ENCODE measurements around the gene LY6G6C. TPM values are rescaled to one million over a fixed set of nuclear protein-coding genes. Genes with fewer than 3 reads are reported as not detected.

Gene LY6G6C
- total and polyA plus RNA-seq, 2 of the 13 experiments (the other 11 are each of a cell fraction or from before 2014, with no cell fraction given): 0.15 TPM; not detected in 1

DNA sequence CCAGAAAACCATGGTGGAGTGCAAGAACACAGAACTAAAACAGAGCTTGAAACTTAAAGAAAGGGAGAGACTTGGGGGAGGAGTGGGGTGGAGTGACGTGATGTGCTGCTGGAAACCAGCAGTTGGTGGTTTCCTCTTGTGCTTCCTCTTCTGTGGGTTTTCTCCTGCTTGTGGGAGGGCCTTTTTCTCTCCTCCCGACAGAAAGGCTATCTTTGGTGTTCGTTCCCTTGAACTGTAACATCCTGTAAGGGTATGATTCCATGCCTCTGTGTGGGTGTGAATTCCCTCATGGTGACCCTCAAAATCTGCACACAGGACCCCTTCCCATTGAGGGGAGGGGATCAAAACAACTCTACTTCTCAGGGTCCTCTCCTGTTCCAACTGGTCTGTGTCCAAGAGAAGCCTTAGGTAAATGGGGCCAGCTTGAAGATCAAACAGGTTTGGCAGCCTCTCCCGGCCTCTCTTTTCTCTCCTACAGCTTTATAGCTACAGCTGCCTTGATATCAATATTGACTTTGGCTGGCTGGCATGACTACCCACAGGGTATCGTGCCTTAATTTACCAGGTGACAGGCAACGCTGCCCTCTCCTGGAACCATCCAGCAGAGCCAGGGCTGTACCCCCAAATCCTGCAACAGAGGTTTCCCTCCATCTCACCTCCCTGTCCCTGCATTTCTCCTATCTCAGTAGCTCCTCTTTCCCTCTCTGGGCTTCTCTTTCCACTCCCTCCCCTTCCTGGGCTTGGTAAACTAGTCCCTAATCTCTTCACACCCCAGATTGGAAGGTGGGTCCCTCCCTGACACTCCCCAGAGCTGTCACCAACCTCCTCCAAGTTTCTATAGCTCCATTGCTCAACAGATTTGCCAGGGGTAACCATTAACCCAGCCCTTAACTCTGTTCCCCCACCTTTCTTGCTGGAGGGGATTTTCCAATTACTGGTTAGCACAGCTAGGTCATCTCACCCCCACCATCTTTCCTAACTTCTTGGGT is 16.7 kb upstream of the LY6G6C start (continued):
- TF ChIP-seq, protein P1, sequence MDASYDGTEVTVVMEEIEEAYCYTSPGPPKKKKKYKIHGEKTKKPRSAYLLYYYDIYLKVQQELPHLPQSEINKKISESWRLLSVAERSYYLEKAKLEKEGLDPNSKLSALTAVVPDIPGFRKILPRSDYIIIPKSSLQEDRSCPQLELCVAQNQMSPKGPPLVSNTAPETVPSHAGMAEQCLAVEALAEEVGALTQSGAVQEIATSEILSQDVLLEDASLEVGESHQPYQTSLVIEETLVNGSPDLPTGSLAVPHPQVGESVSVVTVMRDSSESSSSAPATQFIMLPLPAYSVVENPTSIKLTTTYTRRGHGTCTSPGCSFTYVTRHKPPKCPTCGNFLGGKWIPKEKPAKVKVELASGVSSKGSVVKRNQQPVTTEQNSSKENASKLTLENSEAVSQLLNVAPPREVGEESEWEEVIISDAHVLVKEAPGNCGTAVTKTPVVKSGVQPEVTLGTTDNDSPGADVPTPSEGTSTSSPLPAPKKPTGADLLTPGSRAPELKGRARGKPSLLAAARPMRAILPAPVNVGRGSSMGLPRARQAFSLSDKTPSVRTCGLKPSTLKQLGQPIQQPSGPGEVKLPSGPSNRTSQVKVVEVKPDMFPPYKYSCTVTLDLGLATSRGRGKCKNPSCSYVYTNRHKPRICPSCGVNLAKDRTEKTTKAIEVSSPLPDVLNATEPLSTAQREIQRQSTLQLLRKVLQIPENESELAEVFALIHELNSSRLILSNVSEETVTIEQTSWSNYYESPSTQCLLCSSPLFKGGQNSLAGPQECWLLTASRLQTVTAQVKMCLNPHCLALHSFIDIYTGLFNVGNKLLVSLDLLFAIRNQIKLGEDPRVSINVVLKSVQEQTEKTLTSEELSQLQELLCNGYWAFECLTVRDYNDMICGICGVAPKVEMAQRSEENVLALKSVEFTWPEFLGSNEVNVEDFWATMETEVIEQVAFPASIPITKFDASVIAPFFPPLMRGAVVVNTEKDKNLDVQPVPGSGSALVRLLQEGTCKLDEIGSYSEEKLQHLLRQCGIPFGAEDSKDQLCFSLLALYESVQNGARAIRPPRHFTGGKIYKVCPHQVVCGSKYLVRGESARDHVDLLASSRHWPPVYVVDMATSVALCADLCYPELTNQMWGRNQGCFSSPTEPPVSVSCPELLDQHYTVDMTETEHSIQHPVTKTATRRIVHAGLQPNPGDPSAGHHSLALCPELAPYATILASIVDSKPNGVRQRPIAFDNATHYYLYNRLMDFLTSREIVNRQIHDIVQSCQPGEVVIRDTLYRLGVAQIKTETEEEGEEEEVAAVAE (CRISPR knock-in tag; IDR thresholded peaks at IDR 0.05; ENCODE audit: borderline replicate concordance): 0 out of 2 replicates have a peak, but pooled peaks have one; percentile 63
- TF ChIP-seq, protein P2, sequence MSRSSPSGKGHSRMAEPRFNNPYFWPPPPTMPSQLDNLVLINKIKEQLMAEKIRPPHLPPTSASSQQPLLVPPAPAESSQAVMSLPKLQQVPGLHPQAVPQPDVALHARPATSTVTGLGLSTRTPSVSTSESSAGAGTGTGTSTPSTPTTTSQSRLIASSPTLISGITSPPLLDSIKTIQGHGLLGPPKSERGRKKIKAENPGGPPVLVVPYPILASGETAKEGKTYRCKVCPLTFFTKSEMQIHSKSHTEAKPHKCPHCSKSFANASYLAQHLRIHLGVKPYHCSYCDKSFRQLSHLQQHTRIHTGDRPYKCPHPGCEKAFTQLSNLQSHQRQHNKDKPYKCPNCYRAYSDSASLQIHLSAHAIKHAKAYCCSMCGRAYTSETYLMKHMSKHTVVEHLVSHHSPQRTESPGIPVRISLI (CRISPR knock-in tag; IDR thresholded peaks at IDR 0.05; ENCODE audit: borderline replicate concordance): peak; percentile 81; the same call in 1 of the 2 replicates
- TF ChIP-seq, protein P3, sequence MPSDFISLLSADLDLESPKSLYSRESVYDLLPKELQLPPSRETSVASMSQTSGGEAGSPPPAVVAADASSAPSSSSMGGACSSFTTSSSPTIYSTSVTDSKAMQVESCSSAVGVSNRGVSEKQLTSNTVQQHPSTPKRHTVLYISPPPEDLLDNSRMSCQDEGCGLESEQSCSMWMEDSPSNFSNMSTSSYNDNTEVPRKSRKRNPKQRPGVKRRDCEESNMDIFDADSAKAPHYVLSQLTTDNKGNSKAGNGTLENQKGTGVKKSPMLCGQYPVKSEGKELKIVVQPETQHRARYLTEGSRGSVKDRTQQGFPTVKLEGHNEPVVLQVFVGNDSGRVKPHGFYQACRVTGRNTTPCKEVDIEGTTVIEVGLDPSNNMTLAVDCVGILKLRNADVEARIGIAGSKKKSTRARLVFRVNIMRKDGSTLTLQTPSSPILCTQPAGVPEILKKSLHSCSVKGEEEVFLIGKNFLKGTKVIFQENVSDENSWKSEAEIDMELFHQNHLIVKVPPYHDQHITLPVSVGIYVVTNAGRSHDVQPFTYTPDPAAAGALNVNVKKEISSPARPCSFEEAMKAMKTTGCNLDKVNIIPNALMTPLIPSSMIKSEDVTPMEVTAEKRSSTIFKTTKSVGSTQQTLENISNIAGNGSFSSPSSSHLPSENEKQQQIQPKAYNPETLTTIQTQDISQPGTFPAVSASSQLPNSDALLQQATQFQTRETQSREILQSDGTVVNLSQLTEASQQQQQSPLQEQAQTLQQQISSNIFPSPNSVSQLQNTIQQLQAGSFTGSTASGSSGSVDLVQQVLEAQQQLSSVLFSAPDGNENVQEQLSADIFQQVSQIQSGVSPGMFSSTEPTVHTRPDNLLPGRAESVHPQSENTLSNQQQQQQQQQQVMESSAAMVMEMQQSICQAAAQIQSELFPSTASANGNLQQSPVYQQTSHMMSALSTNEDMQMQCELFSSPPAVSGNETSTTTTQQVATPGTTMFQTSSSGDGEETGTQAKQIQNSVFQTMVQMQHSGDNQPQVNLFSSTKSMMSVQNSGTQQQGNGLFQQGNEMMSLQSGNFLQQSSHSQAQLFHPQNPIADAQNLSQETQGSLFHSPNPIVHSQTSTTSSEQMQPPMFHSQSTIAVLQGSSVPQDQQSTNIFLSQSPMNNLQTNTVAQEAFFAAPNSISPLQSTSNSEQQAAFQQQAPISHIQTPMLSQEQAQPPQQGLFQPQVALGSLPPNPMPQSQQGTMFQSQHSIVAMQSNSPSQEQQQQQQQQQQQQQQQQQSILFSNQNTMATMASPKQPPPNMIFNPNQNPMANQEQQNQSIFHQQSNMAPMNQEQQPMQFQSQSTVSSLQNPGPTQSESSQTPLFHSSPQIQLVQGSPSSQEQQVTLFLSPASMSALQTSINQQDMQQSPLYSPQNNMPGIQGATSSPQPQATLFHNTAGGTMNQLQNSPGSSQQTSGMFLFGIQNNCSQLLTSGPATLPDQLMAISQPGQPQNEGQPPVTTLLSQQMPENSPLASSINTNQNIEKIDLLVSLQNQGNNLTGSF (CRISPR knock-in tag; IDR thresholded peaks at IDR 0.05): no peak
- TF ChIP-seq ZKSCAN5 (CRISPR knock-in tag; IDR thresholded peaks at IDR 0.05) (no peak), ZNF253 (CRISPR knock-in tag; IDR thresholded peaks at IDR 0.05; ENCODE audit: borderline replicate concordance) (no peak), SP5 (CRISPR knock-in tag; IDR thresholded peaks at IDR 0.05; ENCODE audit: borderline replicate concordance, low read depth) (peak; percentile 100), MAFK (conservative IDR thresholded peaks at IDR 0.05 in 1 of 2, IDR thresholded peaks at IDR 0.05 in 1 of 2; ENCODE audit: low read length in 2 of 2) (no peak), GPN1 (CRISPR knock-in tag; IDR thresholded peaks at IDR 0.05; ENCODE audit: borderline replicate concordance) (no peak), ZNF839 (CRISPR knock-in tag; IDR thresholded peaks at IDR 0.05; ENCODE audit: borderline replicate concordance) (no peak), ZNF205 (CRISPR knock-in tag; IDR thresholded peaks at IDR 0.05) (0 out of 2 replicates have a peak, but pooled peaks have one; percentile 73), GLI4 (CRISPR knock-in tag; IDR thresholded peaks at IDR 0.05; ENCODE audit: borderline replicate concordance) (0 out of 2 replicates have a peak, but pooled peaks have one; percentile 42), PRMT3 (CRISPR knock-in tag; IDR thresholded peaks at IDR 0.05; ENCODE audit: borderline replicate concordance, low read depth) (no peak), GATAD1 (CRISPR knock-in tag; IDR thresholded peaks at IDR 0.05) (peak; percentile 45), ZFP1 (CRISPR knock-in tag; IDR thresholded peaks at IDR 0.05) (peak; percentile 46)
- TF ChIP-seq, protein P4, sequence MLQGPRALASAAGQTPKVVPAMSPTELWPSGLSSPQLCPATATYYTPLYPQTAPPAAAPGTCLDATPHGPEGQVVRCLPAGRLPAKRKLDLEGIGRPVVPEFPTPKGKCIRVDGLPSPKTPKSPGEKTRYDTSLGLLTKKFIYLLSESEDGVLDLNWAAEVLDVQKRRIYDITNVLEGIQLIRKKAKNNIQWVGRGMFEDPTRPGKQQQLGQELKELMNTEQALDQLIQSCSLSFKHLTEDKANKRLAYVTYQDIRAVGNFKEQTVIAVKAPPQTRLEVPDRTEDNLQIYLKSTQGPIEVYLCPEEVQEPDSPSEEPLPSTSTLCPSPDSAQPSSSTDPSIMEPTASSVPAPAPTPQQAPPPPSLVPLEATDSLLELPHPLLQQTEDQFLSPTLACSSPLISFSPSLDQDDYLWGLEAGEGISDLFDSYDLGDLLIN (CRISPR knock-in tag; IDR thresholded peaks at IDR 0.05; ENCODE audit: borderline replicate concordance): 0 out of 2 replicates have a peak, but pooled peaks have one; percentile 47

Measured in HepG2 (cell line).